HG02588 (cell line): Measurements from ENCODE around the gene TNNI3.
A peak's percentile ranks its signal among the peaks of the same experiment; 100 is the strongest.

Source experiments
- ATAC-seq: cut with Tn5 transposase; IDR thresholded peaks from one replicate; pipeline ENCODE4 v1.9.1; 2021; ENCODE audit warnings: mild to moderate bottlenecking, moderate library complexity; ENCODE audit not compliant: unreplicated experiment

The TNNI3 gene

DNA sequence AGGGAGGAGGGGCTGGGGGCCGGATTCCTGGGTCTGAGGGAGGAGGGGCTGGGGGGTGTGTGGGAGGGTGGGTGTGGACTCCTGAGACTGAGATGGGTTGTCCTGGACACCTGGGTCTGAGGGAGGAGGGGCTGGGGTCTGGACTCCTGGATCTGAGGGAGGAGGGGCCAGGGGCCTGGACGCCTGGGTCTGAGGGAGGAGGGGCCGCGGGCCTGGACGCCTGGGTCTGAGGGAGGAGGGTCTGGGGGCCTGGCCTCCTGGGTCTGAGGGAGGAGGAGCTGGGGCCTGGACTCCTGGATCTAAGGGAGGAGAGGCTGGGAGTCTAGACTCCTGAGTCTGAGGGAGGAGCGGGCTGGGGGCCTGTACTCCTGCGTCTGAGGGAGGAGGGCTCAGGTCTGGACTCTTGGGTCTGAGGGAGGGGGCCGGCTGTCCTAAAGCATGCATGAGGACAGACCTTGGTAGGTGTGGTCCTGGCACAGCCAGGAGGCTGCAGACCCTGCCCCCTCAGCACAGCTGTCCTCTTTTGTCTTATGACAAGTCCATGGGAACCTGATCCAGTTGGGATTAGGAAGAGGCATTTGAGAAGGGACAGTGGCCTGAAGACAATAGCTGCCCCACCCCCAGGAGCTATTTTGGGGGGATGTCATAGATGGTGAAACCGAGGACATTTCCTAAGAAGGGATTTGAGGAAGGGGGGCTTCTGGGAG, 9.8 kb downstream of the TNNI3 start:
- no peak for ATAC-seq

DNA sequence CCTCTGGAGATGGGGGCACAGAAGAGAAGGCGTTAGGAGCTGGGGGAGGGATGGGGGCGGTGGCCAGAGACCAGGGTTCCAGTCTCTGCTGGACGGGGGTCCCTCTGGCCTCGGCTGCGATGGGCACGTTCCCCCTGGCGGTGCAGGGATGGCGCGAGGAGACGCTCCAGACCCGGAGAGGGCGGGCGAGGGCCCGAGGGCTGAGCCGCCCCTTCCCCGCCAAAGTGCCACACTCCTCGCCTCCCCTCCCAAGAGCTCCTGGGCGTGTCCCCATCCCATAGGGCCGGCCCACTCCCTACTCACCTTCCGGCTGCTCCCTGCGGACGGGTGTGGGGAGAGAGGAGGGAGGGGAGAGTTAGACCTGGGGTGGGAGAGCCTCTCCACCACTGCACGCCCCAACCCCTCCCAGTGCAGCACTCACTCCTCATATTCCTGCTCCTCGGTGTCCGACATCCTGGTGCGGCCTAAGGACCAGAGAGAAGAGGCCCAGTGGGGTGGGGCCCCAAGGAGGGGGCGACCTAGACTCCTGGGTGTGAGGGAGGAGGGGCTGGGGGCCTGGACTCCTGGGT, 10.7 kb downstream of the TNNI3 start:
- ATAC-seq: no peak

DNA sequence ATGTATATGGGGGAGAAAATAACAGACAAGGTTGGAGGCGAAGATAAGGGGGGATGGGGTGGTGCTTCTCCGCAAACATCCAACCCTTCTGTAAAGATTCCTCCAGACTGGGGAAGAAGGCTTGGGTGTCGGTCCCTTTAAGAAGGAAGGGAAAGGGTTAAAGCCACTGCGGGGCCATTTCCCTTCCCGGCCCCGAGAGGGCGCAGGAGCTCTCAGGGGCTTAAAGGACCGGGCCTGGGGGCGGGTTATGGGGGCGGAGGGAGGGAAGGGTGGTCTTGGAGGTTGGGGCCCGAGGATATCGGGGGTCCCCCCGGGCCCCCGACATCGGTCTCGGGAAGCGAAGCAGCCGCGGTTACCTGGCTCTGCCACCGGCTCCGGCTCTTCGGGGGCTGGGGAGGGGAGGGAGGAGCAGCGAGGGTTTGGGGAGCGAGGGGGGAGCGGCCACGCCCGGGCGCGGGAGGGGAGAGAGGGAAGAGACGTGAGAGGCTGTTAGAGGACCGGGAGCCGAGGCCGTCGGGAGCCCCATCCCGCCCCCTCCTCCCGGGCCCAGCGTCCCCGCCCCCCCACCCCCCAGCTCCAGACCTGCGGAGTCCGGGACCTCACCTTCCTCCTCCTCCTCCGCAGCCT, 11.3 kb downstream of the TNNI3 start:
- ATAC-seq: no peak

DNA sequence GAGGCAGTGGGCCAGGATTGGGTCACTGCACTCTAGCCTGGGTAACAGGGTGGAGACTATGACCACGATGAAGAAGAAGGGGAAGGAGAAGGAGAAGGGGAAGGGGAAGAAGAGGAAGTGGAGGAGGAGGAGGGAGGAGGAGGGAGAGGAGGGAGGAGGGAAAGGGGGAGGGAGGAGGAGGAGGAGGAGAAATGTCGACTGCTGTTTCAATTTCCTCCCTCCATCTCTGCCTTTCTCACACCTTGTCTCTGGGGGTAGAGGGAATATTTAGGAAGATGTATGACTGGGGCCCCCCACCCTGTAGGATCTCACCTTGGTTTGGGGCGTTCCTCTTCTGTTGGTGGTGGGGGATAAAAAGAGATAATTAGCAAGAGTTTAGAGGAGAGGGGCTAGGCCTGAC, 12.3 kb downstream of the TNNI3 start:
- ATAC-seq: no peak

DNA sequence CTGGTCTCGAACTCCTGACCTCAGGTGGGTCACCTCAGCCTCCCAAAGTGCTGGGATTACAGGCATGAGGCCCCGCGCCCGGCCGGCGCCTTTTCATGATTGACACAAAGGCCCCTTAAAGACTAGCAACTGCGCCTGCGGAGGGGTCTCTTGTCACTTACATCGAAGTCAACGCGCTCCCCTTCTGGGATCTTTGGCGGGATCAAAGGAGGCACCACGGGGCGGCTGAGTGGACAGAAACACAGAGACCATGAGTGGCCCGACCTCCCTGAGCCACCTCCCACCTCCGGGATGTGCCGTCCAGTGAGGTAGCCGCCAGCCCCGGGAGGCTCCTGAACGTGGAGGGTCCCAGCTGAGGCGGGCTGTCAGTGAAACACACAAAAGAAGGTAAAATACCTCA, 15.8 kb downstream of the TNNI3 start:
- no peak for ATAC-seq

DNA sequence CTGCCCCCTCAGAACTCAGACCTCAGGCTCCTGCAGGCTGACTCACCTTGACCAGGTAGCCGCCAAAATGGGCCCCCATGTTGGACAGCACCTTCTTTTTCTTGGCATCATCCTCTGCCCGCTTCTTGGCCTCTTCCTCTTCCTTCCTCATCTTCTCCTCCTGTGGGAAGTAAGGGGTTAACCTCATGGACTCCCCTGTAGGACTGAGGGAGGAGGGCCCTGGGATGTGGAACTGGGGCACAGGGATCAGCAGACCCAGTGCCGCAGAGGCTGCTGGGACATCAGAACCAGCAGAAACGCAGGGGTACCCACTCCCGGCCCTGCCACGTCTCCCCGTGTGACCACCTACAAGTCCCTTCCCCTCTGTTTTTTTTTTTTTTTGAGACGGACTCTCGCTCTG, 19.6 kb downstream of the TNNI3 start:
- ATAC-seq: no peak

DNA sequence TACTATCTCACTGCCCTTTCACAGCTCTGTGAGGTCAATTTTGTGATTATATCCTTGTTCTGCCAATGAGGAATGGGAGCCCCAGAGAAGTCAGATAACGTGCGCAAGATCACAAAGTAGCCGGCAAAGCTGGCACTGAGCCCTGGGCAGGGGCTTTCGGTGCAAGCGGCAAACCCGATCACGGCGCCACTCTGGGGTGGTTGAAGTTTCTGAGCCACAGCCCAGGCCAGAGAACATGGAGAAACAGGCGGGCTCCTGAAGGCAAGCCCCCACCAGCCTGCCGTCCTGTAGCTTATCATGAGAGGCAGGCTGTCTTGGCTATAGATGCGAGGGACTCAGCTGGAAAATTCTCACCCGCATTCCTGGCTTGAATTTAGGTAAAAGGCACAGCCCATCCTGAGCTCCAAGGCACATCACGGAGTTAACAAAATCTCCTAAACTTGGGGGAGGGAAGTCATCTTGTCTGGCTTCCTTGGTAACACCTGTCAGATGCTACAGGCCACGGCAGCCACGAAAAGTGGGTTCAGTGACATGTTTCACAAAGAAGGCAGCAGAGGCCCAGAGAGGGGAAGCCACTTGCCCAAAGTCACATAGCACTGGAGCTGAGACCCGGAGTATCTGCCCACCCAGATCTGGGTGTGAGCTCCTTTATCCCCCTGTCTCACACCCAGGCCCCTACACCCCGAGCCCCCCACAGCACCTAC, 21.0 kb downstream of the TNNI3 start:
- no peak for ATAC-seq

DNA sequence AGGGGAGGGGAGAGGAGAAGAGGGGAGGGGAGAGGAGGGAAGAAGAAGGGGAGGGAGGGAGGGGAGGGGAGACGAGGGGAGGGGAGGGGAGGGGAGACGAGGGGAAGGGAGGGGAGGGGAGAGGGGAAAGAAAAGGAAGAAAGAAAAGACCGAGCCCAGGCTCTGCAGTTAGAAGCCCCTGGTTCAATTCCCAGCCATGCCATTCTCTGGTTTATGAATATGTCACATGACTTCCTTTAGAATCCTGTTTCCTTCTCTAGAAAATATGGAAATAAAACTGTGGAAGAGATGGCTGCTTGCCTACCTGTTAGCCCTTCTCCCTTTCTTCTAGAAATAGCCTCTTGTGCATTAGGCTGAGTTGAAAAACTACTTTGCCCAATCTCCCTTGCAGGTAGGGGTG, 22.8 kb downstream of the TNNI3 start:
- no peak for ATAC-seq

DNA sequence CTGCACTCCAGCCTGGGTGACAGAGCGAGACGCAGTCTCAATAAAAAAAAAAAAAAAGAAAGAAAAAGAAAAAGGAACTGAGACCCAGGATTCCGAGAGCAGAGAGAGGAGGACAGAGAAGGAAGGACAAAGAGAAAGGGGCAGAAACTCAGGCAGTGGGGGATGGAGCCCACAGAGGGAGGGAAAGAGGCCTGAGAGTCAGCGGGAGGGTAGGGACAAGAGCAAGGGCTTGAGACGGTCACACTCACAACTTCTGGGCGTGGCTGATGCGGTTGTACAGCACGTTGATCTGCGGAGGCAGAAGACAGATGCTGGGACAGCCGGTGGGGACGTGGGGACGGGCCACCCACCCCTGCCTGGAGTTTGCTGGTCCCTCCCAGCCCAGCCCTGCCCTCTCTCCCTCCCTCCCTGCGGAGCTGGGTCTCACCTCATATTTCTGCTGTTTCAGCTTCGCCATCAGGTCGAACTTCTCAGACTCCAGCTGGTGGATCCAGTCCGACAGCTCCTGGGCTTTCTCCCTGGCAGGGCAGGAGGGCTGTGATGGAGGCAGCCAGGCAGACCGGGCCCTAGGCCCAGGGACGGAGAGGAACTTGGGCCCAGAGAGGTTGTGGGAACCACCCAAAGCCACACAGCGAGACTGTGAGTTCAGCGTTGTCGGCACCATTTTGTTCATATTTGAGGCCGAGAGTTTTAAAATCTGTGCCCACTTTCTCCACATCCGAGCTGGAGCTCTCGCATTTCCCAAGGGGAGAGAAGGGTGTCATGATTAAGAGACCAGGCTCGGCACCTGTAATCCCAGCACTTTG, 23.7 kb downstream of the TNNI3 start:
- ATAC-seq: no peak

DNA sequence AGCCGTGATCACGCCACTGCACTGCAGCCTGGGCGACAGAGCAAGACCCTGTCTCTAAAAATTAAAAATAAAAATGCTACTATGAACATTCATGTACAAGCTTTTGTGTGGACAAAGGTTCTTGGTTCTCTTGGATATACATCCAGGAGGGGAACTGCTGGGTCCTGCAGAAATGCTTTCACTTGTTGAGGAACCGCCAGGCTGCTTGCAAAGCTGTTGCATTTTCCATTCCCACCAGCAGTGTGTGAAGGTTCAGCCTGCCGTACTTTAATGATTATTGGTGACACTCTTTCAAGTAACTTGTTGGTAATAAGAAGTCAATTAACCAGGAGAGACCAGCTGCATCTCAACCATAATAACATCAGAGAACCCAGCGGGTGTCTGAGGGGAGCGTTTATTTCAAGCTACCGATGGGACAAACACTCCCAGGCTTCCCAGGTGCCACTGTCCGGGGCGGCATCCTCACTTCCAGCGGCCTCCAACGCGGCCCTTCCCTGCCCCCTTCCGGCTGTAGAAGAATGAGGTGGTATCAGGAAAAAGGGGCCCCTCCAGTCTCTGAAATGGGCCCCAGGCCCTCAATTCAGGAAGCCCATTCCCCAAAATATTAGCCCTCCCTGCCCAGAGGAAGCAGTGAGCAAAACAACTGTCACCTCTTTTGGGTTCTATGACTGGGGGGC, 24.9 kb downstream of the TNNI3 start:
- no peak for ATAC-seq

DNA sequence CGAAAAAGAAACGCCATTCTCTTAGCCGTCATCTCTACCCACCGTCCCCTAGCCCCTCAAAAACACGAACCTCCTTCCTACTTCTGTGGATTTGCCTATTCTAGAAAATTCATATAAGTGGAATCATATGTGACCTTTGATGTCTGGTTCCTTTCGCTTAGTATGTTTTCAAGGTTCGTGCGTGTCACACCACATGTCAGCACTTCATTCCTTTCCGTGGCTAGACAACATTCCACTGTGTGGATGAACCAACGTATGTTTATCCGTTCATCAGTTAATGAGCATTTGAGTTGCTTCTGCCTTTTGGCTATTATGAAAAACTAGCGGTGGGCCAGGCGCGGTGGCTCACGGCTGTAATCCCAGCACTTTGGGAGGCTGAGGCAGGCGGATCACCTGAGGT, 26.1 kb downstream of the TNNI3 start:
- no peak for ATAC-seq

DNA sequence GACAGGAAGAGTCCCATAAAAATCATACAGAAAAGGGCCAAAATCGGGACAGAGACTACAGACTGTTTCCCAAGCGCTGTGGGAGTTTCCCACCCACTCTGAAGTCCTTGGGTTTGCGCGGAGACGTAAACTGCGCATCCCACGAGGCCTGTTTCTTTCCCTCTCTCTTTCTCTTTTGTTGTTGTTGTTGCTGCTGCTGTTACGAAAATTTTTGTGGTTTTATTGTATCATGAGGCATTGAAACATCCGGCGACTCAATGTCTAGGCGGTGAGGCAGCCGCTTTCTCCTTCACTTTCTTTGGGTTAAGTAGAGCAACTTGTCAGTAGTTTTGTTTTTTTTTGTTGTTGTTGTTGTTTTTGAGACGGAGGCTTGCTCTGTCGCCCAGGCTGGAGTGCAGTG, 38.5 kb downstream of the TNNI3 start:
- no peak for ATAC-seq

DNA sequence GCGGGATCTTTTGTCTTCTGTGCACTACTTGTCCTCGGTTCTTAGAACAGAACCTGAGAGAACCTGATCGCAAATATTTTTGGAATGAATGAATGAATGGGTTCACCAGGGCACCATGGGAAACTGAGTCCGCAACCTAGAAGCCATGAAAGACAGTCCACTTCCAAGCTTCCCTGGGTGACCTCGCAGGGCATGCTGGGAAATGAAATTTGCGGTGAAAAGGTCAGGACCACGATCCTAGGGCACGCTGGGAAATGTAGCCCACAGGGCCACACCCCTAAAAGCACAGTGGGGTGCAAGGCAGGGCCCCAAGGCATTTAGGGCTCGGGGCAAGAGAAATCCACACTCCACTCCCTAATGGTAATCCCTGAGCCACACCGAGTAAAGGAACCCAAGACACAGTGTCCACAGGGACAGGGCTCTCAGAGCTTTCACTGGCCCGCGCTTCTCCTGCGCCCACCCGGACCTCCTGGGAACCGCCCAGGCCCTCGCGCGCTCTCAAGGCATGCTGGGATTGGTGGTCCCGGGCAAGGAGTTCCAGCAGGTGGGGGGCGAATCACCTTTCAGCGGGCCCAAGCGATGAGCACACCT, 39.0 kb downstream of the TNNI3 start:
- ATAC-seq: no peak

DNA sequence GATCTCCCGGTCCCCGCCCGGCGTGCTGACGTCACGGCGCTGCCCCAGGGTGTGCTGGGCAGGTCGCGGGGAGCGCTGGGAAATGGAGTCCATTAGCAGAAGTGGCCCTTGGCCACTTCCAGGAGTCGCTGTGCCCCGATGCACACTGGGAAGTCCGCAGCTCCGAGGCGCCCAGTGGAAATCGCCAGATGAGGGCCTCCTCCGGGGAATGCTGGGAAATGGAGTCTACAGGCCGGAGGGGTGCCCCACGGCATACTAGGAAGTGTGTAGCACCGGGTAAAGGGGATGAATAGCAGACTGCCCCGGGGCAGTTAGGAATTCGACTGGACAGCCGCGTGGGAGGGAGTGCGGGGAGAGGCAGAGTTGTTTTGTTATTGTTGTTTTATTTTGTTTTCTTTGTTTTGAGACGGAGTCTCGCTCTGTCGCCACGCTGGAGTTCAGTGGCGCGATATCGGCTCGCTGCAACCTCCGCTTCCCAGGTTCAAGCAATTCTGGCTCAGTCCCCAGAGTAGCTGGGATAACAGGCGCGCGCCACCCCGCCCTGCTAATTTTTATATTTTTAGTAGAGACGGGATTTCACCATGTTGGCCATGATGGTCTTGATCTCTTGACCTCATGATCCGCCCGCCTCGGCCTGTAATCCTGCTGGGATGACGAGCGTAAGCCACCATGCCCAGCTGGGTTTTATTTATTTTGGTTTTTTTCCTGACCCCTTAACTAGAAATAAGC, 39.7 kb downstream of the TNNI3 start:
- peak; percentile 88 for ATAC-seq

DNA sequence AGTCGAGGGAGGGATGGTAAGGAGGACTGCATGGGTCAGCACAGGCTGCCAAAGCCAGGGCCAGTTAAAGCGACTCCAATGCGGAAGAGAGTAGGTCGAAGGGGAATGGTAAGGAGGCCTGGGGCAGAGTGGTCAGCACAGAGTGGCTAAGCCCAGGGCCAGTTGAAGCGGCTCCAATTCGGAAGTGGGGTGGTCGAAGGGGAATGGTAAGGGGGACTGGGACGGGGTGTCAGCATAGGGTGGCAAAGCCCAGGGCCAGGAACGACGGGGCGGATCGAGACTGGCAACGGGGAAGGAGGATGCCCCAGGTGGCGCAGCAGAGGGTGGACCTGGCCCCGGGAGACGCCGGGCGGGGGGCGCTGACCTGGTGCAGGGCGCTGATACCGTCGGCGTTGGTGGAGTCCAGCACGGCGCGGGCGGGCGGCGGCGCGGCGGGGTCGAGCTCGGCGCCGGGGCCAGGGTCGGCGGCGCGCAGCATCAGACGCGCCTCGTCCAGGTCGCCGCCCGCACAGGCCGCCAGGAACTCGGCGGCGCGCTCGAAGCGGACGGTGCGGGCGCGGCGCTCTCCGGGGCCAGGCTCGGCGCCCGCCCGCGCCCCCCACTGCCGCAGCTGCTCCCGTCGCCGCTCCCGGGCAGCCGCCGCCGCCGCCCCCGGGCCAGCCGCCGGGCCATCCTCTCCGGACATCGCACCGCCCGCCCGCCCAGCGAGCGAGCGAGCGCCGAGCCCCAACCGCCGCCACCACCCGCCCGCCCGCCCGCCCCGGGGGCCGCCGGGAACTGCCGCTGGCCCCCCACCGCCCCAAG, 40.5 kb downstream of the TNNI3 start, which contains the start of gene PPP1R12C:
PPP1R12C (minus strand) TSS at position 779 of the 804 bp plus-strand sequence; CDS start at position 685, 94 bp downstream.
- peak; percentile 8 for ATAC-seq

DNA sequence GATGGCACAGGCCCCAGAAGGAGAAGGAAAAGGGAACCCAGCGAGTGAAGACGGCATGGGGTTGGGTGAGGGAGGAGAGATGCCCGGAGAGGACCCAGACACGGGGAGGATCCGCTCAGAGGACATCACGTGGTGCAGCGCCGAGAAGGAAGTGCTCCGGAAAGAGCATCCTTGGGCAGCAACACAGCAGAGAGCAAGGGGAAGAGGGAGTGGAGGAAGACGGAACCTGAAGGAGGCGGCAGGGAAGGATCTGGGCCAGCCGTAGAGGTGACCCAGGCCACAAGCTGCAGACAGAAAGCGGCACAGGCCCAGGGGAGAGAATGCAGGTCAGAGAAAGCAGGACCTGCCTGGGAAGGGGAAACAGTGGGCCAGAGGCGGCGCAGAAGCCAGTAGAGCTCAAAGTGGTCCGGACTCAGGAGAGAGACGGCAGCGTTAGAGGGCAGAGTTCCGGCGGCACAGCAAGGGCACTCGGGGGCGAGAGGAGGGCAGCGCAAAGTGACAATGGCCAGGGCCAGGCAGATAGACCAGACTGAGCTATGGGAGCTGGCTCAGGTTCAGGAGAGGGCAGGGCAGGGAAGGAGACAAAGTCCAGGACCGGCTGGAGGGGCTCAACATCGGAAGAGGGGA, 41.2 kb downstream of the TNNI3 start:
- no peak for ATAC-seq

DNA sequence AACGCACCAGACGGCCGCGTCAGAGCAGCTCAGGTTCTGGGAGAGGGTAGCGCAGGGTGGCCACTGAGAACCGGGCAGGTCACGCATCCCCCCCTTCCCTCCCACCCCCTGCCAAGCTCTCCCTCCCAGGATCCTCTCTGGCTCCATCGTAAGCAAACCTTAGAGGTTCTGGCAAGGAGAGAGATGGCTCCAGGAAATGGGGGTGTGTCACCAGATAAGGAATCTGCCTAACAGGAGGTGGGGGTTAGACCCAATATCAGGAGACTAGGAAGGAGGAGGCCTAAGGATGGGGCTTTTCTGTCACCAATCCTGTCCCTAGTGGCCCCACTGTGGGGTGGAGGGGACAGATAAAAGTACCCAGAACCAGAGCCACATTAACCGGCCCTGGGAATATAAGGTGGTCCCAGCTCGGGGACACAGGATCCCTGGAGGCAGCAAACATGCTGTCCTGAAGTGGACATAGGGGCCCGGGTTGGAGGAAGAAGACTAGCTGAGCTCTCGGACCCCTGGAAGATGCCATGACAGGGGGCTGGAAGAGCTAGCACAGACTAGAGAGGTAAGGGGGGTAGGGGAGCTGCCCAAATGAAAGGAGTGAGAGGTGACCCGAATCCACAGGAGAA, 42.0 kb downstream of the TNNI3 start:
- ATAC-seq: no peak
